A673 (cell line): ENCODE data around the gene MCRIP1. TPM values are rescaled to one million over a fixed set of nuclear protein-coding genes. Genes with fewer than 3 reads are reported as not detected.

Experiments
- BruUV-seq: library from RNA; stranded (reverse); fragments of 400-500 nt; replicated peaks from 2 replicates; lab custom pipeline; 2021; lab: Mats Ljungman, UMichigan
- CTCF ChIA-PET: fragments of 300-600 bp; sonication (Branson Sonifier 250); formaldehyde crosslinking; loops from one replicate; lab custom pipeline; 2022; ENCODE audit warnings: antibody characterized with exemption; lab: Charles Lee
- POLR2A ChIA-PET: fragments of 300-600 bp; sonication (Branson Sonifier 250); formaldehyde crosslinking; loops from one replicate; lab custom pipeline; 2022; ENCODE audit warnings: antibody characterized with exemption; ENCODE audit not compliant: low non-redundant PET; lab: Charles Lee
- DNase-seq: peaks from one replicate; pipeline ENCODE4 v3.0.0-alpha.2; 2015; ENCODE audit warnings: low spot score
- H3K27ac ChIP-seq: fragments of 200-600 bp; sonication (generic); 2 replicates; pipeline ENCODE4 v1.5.1; 2016; ENCODE audit warnings: mixed run types, low read depth, mild to moderate bottlenecking, mixed read lengths, antibody characterized with exemption, low read length; ENCODE audit not compliant: poor library complexity, severe bottlenecking
- H3K27me3 ChIP-seq: fragments of 200-600 bp; sonication (generic); replicated peaks from 2 replicates; pipeline ENCODE4 v1.6.1; 2017; ENCODE audit warnings: mixed run types, low read depth, mild to moderate bottlenecking, mixed read lengths, antibody characterized with exemption, low read length; ENCODE audit not compliant: insufficient read depth, poor library complexity
- H3K36me3 ChIP-seq: fragments of 200-600 bp; sonication (generic); 2 replicates; pipeline ENCODE4 v1.6.1; 2016; ENCODE audit warnings: mixed run types, mild to moderate bottlenecking, mixed read lengths, antibody characterized with exemption, low read length; ENCODE audit not compliant: insufficient read depth, poor library complexity, severe bottlenecking
- H3K4me1 ChIP-seq: fragments of 200-600 bp; sonication (generic); 2 replicates; pipeline ENCODE4 v1.6.1; 2017; ENCODE audit warnings: mixed run types, mild to moderate bottlenecking, mixed read lengths, antibody characterized with exemption, low read length; ENCODE audit not compliant: insufficient read depth, poor library complexity, severe bottlenecking
- H3K4me3 ChIP-seq: fragments of 200-600 bp; sonication (generic); 2 replicates; pipeline ENCODE4 v1.5.1; 2016; ENCODE audit warnings: low read depth, mixed run types, mild to moderate bottlenecking, mixed read lengths, low read length; ENCODE audit not compliant: poor library complexity, severe bottlenecking
- H3K9me3 ChIP-seq: fragments of 200-600 bp; sonication (generic); 2 replicates; pipeline ENCODE4 v1.6.1; 2016; ENCODE audit warnings: mixed run types, low read depth, mild to moderate bottlenecking, mixed read lengths, antibody characterized with exemption, low read length; ENCODE audit not compliant: poor library complexity, severe bottlenecking
- CTCF ChIP-seq: fragments of 300-800, 200-600 bp; sonication (generic); conservative IDR thresholded peaks from 2 replicates; pipeline ENCODE4 v1.5.1; 2017; ENCODE audit warnings: low read depth, mild to moderate bottlenecking, antibody characterized with exemption, low read length, moderate library complexity, mixed read lengths
- EZH2 ChIP-seq: fragments of 200-600 bp; sonication (generic); IDR thresholded peaks from 2 replicates; pipeline ENCODE4 v1.6.1; 2017; ENCODE audit warnings: borderline replicate concordance, low read depth, mild to moderate bottlenecking, mixed read lengths, antibody characterized with exemption, low read length; ENCODE audit not compliant: poor library complexity, severe bottlenecking
- intact Hi-C: fragments of 100-400 bp; cut with micrococcal nuclease; formaldehyde crosslinking; loops from one replicate; pipeline ENCODE4 v1.10.0; 2022; ENCODE audit not compliant: unreplicated experiment
- total RNA-seq: library from RNA; stranded (reverse); gene quantifications from 2 replicates; pipeline ENCODE4 v1.2.3, GENCODE V29; 2021

Gene MCRIP1
- total RNA-seq, 1 experiment from 2014 or later, result 126 TPM

DNA sequence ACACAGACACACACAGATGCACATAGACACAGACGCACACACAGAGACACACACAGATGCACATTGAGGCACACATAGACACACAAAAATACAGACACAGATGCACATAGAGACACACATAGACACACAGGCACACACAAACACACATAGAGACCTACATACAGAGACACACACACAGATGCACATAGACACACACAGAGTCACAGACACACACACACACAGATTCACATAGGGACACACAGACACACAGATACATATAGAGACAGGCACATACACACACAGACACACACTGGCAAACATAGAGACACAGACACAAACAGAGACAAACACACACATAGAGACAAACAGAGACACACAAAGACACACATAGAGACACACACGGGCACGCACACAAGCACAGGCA, 39.0 kb downstream of the MCRIP1 start:
- no peaks in the 10 kb centered on the region for H3K4me1 ChIP-seq
- no peak overlapping the region for H3K4me3 ChIP-seq
- POLR2A ChIA-PET, result no interaction called here
- no peaks in the 10 kb centered on the region for H3K36me3 ChIP-seq
- no peaks in the 10 kb centered on the region for H3K27me3 ChIP-seq
- CTCF ChIA-PET, result no interaction called here
- H3K9me3 ChIP-seq, result no peaks in the 10 kb centered on the region
- no peak for DNase-seq
- no peak overlapping the region for H3K27ac ChIP-seq
- intact Hi-C loops, result no loop called here
- TF ChIP-seq CTCF (no peak), EZH2 (no peak)
- BruUV-seq, result no TSS peak

GRCh38 chr17:81792675-81793615, 40.1 kb downstream of the MCRIP1 start:
- no peak for DNase-seq
- CTCF ChIA-PET, result no interaction called here
- Histone ChIP-seq H3K4me1 (no peaks in the 10 kb centered on the region), H3K27ac (no peak overlapping the region), H3K27me3 (no peaks in the 10 kb centered on the region), H3K36me3 (no peaks in the 10 kb centered on the region), H3K9me3 (no peaks in the 10 kb centered on the region), H3K4me3 (no peak overlapping the region)
- intact Hi-C loops, result no loop called here
- POLR2A ChIA-PET, result no interaction called here
- no TSS peak for BruUV-seq
- TF ChIP-seq CTCF, result no peak
- no peak for TF ChIP-seq EZH2

Other genes with a start within 250 kb of the MCRIP1 start
- gene NPLOC4, start 196.2 kb downstream of the MCRIP1 start, total RNA-seq, result 188 and 195 TPM in 2 replicates
- gene TSPAN10, start 196.1 kb downstream of the MCRIP1 start, total RNA-seq, result 0.74 and 1.1 TPM in 2 replicates
- 0.43 and 0.52 TPM in 2 replicates for gene PDE6G, start 176.7 kb downstream of the MCRIP1 start, total RNA-seq
- 36.1 and 44.6 TPM in 2 replicates for gene OXLD1, start 166.7 kb downstream of the MCRIP1 start, total RNA-seq
- 52.8 and 56.3 TPM in 2 replicates for gene CCDC137, start 166.6 kb downstream of the MCRIP1 start, total RNA-seq
- gene ARL16, start 149.5 kb downstream of the MCRIP1 start, total RNA-seq, result 62.8 and 67.4 TPM in 2 replicates
- 145 and 187 TPM in 2 replicates for gene HGS, start 149.3 kb downstream of the MCRIP1 start, total RNA-seq
- 184 and 186 TPM in 2 replicates for gene MRPL12, start 129.9 kb downstream of the MCRIP1 start, total RNA-seq
- gene SLC25A10, start 121.0 kb downstream of the MCRIP1 start, total RNA-seq, result 46.8 and 56.2 TPM in 2 replicates
- gene GCGR, start 29.1 kb downstream of the MCRIP1 start, total RNA-seq, result not detected in 2 replicates
- gene PPP1R27, start 1.8 kb upstream of the MCRIP1 start, total RNA-seq, result not detected in 2 replicates
- gene P4HB, start 27.2 kb upstream of the MCRIP1 start, total RNA-seq, result 491 and 503 TPM in 2 replicates
- 568 and 667 TPM in 2 replicates for gene ARHGDIA, start 38.0 kb upstream of the MCRIP1 start, total RNA-seq
- gene ALYREF, start 58.3 kb upstream of the MCRIP1 start, total RNA-seq, result 251 and 258 TPM in 2 replicates
- gene ANAPC11, start 58.4 kb upstream of the MCRIP1 start, total RNA-seq, result 128 and 138 TPM in 2 replicates
- 0.75 and 0.87 TPM in 2 replicates for gene NPB, start 68.9 kb upstream of the MCRIP1 start, total RNA-seq
- 55.4 and 58.3 TPM in 2 replicates for gene PCYT2, start 78.1 kb upstream of the MCRIP1 start, total RNA-seq
- gene SIRT7, start 84.9 kb upstream of the MCRIP1 start, total RNA-seq, result 34.8 and 36.6 TPM in 2 replicates
- 46.7 and 49.7 TPM in 2 replicates for gene MAFG, start 94.4 kb upstream of the MCRIP1 start, total RNA-seq
- 75.5 and 108 TPM in 2 replicates for gene PYCR1, start 104.0 kb upstream of the MCRIP1 start, total RNA-seq
- gene MYADML2, start 113.9 kb upstream of the MCRIP1 start, total RNA-seq, result not detected in 2 replicates
- gene NOTUM, start 127.9 kb upstream of the MCRIP1 start, total RNA-seq, result not detected in 2 replicates
- gene ASPSCR1, start 144.3 kb upstream of the MCRIP1 start, total RNA-seq, result 46.2 and 52.2 TPM in 2 replicates
- 153 and 165 TPM in 2 replicates for gene CENPX, start 189.6 kb upstream of the MCRIP1 start, total RNA-seq
- gene LRRC45, start 190.0 kb upstream of the MCRIP1 start, total RNA-seq, result 34.3 and 37.8 TPM in 2 replicates
- gene RAC3, start 198.4 kb upstream of the MCRIP1 start, total RNA-seq, result 24.8 and 42.0 TPM in 2 replicates
- gene DCXR, start 204.4 kb upstream of the MCRIP1 start, total RNA-seq, result 140 and 191 TPM in 2 replicates
- gene RFNG, start 218.5 kb upstream of the MCRIP1 start, total RNA-seq, result 31.5 and 39.4 TPM in 2 replicates
- gene GPS1, start 218.6 kb upstream of the MCRIP1 start, total RNA-seq, result 162 and 192 TPM in 2 replicates
- 139 and 143 TPM in 2 replicates for gene DUS1L, start 232.5 kb upstream of the MCRIP1 start, total RNA-seq